GM21723 (cell line): ENCODE results near the gene PARK7.
A peak's percentile ranks its signal among the peaks of the same experiment; 100 is the strongest.
"Not testable (repeated sequence)": the region's sequence is repeated elsewhere in the genome, so short reads cannot be mapped to it uniquely, and the experiment has no call there.

Source experiments
- ATAC-seq: cut with Tn5 transposase; IDR thresholded peaks from one replicate; pipeline ENCODE4 v1.9.1; 2021; ENCODE audit warnings: mild to moderate bottlenecking, moderate library complexity; ENCODE audit not compliant: unreplicated experiment

PARK7 gene

DNA sequence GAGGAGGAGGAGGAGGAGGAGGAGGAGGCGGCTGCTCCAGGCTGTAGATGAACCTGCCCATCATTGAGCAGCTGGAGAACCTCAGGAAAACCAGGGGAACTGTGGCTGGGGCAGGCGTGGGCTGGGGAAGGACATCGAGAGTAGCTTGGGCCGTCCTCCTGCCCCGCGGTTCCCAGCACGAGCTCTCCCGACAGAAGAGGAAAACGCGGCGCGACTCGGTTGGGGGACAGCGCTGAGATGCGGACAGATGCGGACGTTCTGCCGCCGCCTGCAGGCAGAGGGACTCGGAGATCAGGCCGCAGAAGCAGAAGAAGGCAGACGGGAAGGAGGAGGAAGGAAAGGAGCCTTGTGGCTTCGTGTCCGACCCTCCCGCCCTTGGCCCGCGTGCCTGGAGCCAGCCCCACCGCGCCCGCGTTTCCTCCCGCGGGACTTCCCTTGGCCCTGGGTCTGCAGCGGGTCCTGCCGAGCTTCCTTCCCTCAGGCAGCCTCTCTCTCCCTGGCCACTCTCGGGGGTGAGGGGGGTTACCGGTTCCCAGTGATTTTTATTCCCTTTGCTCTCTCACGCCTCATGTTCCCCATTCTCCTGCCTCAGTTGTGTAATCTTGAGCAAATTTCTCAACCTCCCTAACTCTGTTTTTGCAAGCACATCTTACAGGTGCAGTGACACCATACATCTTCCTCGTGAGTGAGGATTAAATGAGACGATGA is 19.1 kb upstream of the PARK7 start:
- no peak for ATAC-seq

DNA sequence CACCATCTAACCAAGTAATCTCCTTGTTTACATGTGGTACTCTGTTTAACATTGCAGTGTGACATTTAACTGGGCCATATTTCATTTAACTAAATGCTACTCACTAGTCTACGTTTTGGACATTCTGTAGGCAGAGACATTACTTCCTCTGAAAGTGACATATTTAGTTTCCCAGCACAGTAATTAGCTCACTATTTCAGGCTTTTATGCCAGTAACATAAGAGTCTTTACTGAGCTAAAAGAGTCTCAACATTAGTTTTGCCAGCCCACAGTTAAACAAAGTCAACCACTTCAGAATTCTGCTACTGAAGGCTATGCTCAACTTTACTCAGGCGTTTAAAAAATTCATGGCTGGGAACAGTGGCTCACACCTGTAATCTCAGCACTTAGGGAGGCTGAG is 18.3 kb upstream of the PARK7 start:
- ATAC-seq, result no peak

DNA sequence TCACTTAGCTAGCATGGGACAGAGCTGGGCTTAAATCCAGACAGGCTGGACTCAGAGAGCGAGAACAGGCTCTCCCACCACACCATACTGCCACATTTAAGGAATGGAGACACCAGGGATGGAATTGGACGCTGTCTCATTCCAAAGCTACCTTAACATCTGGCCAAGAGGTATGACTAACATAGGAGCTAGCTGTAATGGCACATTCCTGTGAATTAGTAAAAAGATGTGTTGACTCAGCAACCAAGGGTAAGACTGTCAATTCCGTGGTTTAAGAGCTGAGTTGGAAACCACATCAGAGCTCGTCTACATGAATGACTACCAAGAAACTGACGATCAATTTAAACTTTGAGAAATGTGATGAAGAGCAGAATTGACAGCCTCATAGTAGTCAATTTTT is 12.6 kb upstream of the PARK7 start:
- ATAC-seq, result no peak

DNA sequence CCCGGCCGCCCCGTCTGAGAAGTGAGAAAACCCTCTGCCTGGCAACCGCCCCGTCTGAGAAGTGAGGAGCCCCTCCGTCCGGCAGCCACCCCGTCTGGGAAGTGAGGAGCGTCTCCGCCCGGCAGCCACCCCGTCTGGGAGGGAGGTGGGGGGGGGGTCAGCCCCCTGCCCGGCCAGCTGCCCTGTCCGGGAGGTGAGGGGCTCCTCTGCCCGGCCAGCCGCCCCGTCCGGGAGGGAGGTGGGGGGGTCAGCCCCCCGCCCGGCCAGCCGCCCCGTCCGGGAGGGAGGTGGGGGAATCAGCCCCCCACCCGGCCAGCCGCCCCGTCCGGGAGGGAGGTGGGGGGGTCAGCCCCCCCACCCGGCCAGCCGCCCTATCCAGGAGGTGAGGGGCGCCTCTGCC is 8.7 kb upstream of the PARK7 start:
- ATAC-seq, result not testable (repeated sequence)

DNA sequence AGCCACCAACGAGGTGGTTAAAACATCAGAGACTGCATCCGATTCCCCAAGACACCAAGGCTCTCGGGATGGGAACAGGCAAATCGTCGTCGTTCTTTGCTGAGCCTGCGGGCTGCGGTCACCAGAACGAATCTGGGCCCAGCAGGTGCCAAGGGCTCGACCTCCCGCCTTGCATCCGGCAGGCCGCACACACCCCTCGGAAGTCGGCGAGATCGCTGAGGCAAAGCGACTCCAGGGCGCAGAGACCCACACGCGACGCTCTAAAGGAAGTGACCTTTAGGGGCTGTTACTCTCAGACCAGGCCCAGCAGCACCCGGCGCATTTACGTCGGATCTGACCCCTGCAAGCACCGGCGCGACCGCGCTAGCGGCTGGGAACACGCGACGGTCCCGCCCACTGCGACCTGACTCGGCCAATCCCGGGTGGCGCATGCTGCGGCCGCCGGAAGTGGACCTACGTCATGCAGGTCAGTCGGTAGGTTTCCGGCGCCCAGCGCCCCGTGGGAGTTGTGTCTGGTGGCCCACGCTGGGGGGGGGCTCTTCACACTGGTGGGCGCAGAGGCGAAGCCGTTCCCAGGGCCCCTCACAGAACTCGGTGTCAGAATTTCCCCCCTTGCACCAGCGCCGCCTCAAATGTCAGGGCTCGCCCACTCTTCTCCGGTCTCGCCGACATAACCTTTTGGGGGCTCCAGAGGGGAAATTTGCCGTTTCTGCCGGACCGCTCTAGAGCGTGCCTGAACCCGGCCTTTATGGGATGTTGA is 7.5 kb upstream of the PARK7 start:
- ATAC-seq, result peak; percentile 97

DNA sequence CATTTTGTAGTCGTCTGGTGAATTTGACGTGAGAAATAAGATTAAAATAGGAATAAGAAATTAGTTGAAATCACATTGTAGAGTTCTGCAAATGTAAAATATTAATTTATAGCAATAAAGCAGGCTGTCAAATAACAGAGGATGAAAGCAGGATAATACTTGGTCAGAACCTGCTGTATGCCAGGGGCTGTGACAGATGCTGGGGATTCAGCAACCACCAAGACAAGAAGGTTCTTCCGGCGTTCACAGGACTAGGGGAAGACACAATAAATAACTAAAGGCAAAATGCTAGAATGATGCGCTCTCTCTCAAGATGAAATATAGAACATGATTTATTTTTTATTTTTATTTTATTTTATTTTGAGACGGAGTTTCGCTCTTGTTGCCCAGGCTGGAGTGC is 6.8 kb upstream of the PARK7 start:
- ATAC-seq, result no peak

DNA sequence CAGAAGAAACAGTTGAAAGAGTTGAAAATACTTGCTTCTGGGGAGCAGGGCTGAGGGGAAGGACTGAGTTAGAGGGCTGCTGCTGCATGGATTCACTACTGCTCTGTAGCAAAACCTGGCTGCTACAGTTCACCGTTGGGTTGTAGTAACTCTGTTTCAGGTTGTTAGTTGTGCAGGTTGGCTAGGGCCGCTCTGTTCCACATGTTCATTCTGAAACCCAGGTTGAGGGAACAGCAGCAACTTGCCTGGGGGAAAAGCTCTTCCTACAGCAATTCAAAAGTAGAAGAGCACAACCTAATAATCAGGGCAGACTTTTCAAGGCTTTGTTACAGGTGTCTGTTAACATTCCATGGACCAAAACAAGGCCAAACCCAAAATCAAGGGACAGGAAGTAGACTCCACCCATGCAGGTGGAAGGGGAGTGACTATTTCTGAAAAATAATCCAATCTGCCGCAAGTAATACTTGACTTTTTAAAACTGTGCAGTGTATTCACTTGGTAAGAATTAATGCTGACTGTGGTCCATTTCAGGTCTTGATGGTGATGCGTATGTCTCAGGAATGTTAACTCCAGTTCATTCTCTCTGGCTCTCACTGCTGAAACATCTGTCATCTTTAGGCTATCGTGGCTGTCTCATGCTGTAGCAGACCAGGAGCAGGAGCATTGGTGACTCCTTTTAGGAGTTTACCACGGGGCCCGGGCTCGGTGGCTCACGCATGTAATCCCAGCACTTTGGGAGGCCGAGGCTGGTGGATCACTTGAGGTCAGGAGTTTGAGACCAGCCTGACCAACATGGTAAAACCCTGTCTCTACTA is 5.1 kb upstream of the PARK7 start:
- no peak for ATAC-seq

DNA sequence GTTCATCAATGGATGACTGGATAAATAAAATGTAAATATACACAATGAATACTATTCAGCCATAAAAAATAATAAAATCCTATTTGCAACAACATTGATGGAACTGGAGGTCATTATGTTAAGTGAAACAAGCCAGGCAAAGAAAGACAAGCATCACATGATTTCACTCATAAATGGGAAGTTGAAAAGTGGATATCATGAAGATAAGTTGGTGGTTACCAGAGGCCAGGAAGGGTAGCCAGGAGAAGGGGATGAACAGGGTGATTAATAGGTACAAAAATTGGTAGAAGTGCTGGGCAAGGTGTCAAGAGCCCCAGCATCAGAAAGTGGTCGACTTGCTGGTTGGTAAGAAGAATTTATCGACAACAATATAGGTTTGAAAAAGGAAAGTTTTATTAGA is 1.3 kb upstream of the PARK7 start:
- no peak for ATAC-seq

DNA sequence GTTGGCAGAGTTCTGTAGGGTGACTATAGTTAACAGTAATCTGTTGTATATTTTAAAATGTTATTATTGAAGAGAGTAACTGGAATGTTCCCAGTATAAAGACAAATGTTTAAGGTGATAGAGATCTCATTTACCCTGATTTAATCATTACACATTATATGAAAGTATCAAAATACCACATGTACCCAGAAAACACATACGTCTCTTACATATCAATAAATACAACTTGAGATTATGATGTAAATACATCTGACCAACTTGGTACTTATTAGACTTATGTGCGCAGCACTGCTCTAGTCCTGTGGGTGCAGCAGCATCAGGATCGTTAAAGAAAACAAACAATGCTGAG is 670 bp upstream of the PARK7 start:
- ATAC-seq, result no peak

DNA sequence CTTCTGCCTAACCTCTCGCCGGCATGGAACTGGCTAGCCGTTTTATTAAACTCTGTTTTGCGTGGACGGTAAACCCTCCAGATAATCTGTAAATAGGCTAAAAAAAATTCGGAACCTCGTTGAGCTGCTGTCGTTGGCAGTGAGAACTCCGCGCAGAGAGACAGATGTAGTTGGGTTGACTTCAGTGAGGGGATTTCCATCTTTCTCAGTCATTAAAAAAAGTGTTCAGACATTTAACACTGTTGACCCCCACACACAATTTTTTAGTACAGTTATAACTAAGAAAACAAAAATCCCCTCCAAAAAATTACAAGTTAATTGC is 464 bp downstream of the PARK7 start:
- peak; percentile 8 for ATAC-seq

DNA sequence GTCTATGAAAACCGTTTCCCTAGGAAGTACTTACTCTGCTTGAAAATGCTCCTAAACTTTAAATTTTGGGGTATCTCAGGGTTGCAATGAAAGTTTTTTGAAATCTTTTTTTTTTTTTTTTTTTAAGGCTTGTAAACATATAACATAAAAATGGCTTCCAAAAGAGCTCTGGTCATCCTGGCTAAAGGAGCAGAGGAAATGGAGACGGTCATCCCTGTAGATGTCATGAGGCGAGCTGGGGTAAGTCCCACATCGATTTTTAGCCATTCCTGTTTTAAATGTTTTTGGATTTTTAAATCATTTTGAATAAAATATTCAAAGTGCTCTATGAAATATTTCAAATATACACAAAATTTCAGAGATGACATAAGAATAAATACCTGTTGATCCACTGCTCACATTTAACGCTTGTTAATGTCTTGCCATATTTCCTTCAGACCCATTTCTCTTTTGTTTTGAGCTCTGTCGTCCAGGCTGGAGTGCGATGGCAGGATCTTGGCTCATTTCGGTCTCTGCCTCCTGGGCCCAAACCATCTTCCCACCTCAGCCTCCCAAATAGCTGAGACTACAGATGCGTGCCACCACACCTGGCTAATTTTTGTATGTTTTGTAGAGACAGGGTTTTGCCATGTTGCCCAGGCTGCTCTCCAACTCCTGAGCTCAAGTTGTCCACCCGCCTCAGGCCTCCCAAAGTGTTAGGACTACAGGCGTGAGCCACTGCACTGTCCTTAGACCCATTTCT is 1.3 kb downstream of the PARK7 start:
- no peak for ATAC-seq

DNA sequence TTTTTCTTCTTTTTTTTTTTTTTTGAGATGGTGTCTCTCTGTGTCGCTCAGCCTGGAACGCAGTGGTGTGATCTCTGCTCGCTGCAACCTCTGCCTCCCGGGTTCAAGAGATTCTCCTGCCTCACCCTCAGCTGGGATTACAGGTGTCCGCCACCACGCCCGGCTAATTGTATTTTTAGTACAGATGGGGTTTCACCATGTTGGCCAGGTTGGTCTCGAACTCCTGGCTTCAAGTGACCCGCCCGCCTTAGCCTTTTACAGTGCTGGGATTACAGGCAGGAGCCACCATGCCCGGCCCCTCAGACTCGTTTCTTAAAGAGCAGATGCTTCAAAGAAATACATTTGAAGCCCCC is 1.8 kb downstream of the PARK7 start:
- not testable (repeated sequence) for ATAC-seq

DNA sequence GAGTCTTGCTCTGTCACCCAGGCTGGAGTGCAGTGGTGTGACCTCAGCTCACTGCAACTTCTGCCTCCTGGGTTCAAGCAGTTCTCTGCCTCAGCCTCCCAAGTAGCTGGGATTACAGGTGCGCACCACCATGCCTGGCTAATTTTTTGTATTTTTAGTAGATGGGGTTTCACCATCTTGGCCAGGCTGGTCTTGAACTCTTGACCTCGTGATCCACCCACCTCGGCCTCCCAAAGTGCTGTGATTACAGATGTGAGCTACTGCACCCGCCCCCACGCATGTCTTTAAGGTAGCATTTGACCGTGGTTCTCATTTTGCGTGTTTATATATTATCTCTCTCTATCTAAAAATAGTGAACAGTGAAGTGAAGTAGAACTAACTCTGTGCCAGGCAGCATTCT is 2.3 kb downstream of the PARK7 start:
- ATAC-seq, result not testable (repeated sequence)

DNA sequence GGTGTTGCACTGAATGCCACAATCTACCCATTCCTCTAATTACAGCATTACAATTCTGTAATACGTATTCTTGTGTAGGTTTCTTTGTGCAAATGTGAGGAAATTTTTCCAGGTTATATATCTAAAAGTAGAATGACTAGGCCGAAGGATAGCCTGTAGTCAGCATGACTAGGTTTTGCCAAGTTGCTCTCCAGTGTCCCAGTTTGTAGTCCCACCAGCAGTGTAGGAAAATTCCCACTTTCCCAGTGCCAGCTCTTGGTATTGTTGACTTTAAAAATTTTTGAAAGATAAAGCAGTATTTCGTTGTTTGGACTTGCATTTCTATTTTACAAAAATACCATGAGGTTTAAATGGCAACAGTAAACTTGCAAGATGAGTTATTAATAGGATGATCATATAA is 3.0 kb downstream of the PARK7 start:
- no peak for ATAC-seq

DNA sequence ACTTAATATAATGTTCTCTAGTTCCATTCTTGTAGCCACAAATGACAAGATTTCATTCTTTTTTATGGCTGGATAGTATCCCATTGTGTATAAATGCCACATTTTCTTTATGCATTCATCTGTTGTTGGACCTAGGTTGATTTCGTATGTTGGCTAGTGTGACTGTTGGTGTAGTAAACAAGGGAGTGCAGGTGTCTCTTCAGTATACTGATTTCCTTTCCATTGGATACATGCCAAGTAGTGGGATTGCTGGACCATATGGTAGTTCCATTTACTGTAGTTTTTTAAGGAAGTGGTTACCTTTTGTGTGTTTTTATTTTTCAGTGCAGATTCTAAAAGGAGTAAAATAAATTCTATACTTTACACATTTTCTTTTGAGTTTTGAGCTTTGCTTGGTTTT is 5.7 kb downstream of the PARK7 start:
- ATAC-seq, result no peak

DNA sequence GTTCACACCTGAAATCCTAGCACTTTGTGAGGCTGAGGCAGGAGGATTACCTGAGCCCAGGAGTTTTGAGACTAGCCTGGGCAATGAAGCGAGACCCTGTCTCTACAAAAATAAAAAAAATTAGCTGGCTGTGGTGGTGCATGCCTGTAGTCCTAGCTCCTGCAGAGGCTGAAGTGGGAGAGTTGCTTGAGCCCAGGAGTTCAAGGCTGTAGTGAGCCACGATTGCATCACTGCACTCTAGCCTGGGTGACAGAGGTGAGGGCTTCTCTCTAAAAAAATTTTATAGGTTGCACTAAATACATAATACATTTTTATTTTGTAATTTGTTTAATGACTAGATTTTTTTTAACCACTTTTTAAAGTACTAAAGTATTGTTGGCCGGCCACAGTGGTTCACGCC is 6.1 kb downstream of the PARK7 start:
- no peak for ATAC-seq

DNA sequence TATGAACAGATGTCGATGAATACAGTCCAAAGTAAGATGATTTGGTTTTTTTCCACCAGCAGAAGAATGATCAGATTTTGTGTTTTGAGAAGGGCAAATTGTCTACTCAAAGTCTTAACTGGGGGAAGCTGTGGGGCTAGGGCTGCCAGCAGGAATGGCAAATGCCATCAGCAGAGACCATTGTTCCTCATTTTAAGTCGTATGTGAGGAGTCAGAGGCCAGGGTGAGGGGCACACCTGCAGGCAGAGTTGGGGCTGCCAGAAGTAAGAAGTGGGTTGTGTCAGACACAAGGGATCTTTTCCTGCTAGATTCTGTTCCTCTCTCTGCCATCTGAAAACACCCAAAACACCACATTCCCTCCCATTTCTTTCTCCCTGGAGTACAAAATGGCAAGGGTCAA is 8.7 kb downstream of the PARK7 start:
- ATAC-seq, result no peak

DNA sequence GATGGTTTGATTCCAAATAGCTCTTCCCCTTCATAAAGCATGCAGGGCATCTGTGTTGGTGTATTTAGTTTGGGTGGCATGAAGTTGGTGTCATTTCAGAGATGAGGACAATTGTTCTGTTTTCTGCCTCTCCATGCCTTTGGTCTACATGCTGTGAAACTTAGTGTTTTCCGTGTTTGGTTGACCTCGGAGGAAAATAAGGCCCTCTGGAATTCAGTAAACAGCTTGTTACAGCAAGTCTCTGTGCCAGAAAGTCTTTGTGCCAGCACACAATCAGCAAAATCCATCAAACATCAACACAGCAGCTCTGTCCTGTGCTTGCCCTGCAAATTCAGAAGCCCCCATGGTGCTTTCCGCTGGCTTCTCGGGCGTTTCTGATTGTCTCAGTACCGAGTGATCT is 9.5 kb downstream of the PARK7 start:
- no peak for ATAC-seq

DNA sequence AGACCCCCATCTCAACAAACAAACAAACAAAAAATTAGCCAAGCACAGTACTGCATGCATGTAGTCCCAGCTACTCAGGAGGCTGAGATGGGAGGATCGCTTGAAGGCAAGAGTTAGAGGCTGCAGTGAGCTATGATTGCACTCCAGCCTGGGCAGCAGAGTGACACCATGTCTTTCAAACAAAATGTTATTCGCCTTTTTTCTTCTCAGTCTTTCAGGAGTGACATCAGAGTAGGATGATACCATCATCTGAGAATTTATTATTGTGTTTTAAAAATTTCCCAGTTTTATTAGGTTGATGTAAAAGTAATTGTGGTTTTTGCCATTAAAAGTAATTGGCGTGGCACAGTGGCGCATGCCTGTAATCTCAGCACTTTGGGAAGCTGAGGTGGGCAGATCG is 10.8 kb downstream of the PARK7 start:
- no peak for ATAC-seq

DNA sequence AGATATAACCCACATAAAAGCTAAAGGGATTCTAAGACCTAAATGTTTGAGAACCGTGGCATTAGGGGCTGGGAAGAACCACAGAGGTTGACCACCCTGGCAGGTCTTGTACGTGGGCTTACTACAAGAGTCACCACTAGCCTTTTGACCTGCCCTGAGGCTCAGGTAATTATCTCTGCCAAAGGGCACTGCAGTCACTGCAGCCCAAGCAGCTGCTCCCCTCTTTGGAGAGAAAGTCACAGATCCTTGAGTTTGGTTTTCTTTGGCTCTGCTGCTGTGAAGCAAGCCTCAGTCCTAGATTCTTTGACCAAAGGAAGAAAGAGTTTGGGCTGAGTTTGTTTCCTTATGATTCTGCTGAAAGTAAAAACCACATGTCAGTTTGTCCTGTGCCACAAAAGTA is 11.6 kb downstream of the PARK7 start:
- no peak for ATAC-seq

DNA sequence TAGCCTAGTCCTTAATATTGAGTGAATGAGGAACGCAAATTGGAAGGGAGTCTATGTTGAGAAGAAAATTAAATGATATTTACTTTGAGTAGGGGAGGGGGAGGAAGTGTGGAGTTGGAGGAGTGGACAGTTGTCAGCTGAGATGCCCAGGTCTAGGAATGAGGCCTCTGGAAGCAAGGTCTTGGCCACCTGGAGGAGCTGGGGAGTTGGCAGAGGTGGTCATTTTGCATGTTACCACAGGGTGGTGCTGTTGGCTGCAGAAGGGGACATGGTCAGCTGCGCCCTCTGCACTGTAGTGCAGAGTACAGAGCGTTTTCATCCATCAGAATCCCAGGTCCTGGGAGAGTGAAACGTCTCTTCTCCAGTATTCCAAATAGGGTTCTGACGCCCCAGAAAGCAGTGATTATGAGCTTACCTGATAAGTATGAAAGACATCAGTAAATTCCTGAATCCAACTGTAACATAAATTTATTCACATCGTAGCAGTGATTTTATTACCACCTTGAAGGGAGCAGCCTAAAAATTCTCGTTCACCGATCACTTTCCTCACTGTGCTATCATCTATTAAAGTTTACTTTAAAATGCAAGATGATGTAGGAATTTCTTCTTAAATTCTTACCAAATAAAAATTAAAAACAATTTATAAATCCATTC is 13.8 kb downstream of the PARK7 start:
- ATAC-seq, result no peak
